ENCODE data around the gene INSR.
A peak's percentile ranks its signal among the peaks of the same experiment; 100 is the strongest.
"Not testable (repeated sequence)": the region's sequence is repeated elsewhere in the genome, so short reads cannot be mapped to it uniquely, and the experiment has no call there.

Gene INSR

DNA sequence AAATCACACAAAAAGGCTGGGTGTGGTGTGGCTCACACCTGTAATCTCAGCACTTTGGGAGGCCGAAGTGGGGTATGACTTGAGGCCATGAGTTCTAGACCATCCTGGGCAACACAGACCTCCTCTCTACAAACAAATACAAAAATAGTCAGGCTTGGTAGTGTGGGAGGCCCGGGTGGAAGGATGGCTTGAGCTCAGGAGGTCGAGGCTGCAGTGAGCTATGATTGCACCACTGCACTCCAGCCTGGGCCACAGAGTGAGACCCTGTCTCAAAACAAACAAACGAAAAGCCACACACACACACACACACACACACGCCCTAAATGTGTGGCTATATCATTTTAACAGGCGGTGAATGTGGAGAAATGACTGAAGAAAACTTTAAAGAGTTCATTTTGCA lies 225.6 kb downstream of the INSR start:
- Histone ChIP-seq H3K4me1 (ENCODE audit: control insufficient read depth, insufficient read depth, low read depth, low read length) (peaks cover 2% of the 10 kb centered on the region), H3K4ac (ENCODE audit: low read depth in 1 of 2, low read length in 2 of 2) (no peak overlapping the region), H4K91ac (ENCODE audit: low read length) (no peak overlapping the region), H4K8ac (ENCODE audit: low read length) (no peak overlapping the region), H3K27me3 (ENCODE audit: control insufficient read depth in 1 of 2, insufficient read depth in 1 of 2, low read length in 2 of 2) (no peaks in the 10 kb centered on the region), H3K4me3 (ENCODE audit: insufficient read depth in 1 of 2, low read depth in 1 of 2, low read length in 2 of 2) (peak overlapping the region in 1 of 2 experiments; percentile 62), H3K79me1 (replicated peaks; ENCODE audit: low read length, poor library complexity, severe bottlenecking) (peaks cover 23% of the 10 kb centered on the region), H2BK12ac (ENCODE audit: low read length in 2 of 2) (no peak overlapping the region), H3K27ac (ENCODE audit: low read length, poor library complexity, severe bottlenecking) (no peak overlapping the region), H2AFZ (ENCODE audit: low read depth, low read length) (no peak overlapping the region), H3K9ac (ENCODE audit: low read length) (no peak overlapping the region), H2BK5ac (ENCODE audit: low read depth, low read length, poor library complexity, severe bottlenecking) (no peak overlapping the region), H3K18ac (ENCODE audit: low read depth in 1 of 2, low read length in 2 of 2) (no peak overlapping the region), H2BK120ac (ENCODE audit: low read depth, low read length) (no peak overlapping the region), H3K23ac (ENCODE audit: low read length in 2 of 2) (no peak overlapping the region), H2BK15ac (ENCODE audit: low read depth, poor library complexity, severe bottlenecking) (no peak overlapping the region), H3K4me2 (ENCODE audit: low read length, poor library complexity, severe bottlenecking) (no peak overlapping the region), H2AK5ac (ENCODE audit: low read length, severe bottlenecking) (no peak overlapping the region), H3K36me3 (ENCODE audit: control insufficient read depth in 1 of 2, insufficient read depth in 2 of 2, low read depth in 1 of 2, low read length in 2 of 2) (peaks cover 22 to 28% of the 10 kb centered on the region in 2 experiments), H3K9me3 (ENCODE audit: control insufficient read depth, low read length) (peaks cover 22% of the 10 kb centered on the region), H3K14ac (ENCODE audit: low read length in 2 of 2) (no peak overlapping the region)
- no peak for DNase-seq
- whole genome bisulfite sequencing: 67% methylated on average over 3 of the region's 6 CpGs

DNA sequence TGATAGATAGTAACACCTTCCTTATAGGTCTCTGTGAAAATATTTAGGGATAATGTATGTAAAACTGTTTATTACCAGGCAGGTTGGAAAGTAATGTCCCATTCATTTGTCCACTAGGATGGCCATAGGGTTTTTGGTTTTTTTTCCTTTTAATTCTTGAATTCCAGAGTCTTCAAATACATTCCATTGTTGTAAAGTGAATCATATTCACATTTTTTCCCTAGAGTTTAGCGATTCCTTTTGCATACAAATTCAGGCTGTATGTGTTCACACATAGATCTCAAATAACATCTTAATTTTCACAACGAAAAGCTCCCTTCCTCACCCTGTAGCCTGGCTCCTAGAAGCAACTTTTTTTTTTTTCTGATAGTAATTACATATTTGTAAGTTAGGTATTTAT lies 226.5 kb downstream of the INSR start:
- no peak overlapping the region for H3K4me3 ChIP-seq (ENCODE audit: insufficient read depth in 1 of 2, low read depth in 1 of 2, low read length in 2 of 2)
- no peak overlapping the region for H3K23ac ChIP-seq (ENCODE audit: low read length in 2 of 2)
- H4K8ac ChIP-seq (ENCODE audit: low read length): no peak overlapping the region
- H2BK5ac ChIP-seq (ENCODE audit: low read depth, low read length, poor library complexity, severe bottlenecking): no peak overlapping the region
- H3K4me1 ChIP-seq (ENCODE audit: control insufficient read depth, insufficient read depth, low read depth, low read length): peaks cover 2% of the 10 kb centered on the region
- no peak for DNase-seq
- no peak overlapping the region for H2BK12ac ChIP-seq (ENCODE audit: low read length in 2 of 2)
- H2AK5ac ChIP-seq (ENCODE audit: low read length, severe bottlenecking): no peak overlapping the region
- peaks cover 14 to 20% of the 10 kb centered on the region in 2 experiments for H3K36me3 ChIP-seq (ENCODE audit: control insufficient read depth in 1 of 2, insufficient read depth in 2 of 2, low read depth in 1 of 2, low read length in 2 of 2)
- H3K4ac ChIP-seq (ENCODE audit: low read depth in 1 of 2, low read length in 2 of 2): no peak overlapping the region
- no peak overlapping the region for H3K27ac ChIP-seq (ENCODE audit: low read length, poor library complexity, severe bottlenecking)
- no peak overlapping the region for H3K18ac ChIP-seq (ENCODE audit: low read depth in 1 of 2, low read length in 2 of 2)
- H2AFZ ChIP-seq (ENCODE audit: low read depth, low read length): no peak overlapping the region
- H2BK15ac ChIP-seq (ENCODE audit: low read depth, poor library complexity, severe bottlenecking): no peak overlapping the region
- 47% methylated on average over 1 of the region's 2 CpGs for WGBS
- H3K9me3 ChIP-seq (ENCODE audit: control insufficient read depth, low read length): peaks cover 14% of the 10 kb centered on the region
- peaks cover 19% of the 10 kb centered on the region for H3K79me1 ChIP-seq (replicated peaks; ENCODE audit: low read length, poor library complexity, severe bottlenecking)
- H3K14ac ChIP-seq (ENCODE audit: low read length in 2 of 2): no peak overlapping the region
- H3K9ac ChIP-seq (ENCODE audit: low read length): no peak overlapping the region
- no peak overlapping the region for H3K4me2 ChIP-seq (ENCODE audit: low read length, poor library complexity, severe bottlenecking)
- no peak overlapping the region for H2BK120ac ChIP-seq (ENCODE audit: low read depth, low read length)
- no peak overlapping the region for H4K91ac ChIP-seq (ENCODE audit: low read length)
- H3K27me3 ChIP-seq (ENCODE audit: control insufficient read depth in 1 of 2, insufficient read depth in 1 of 2, low read length in 2 of 2): no peaks in the 10 kb centered on the region

DNA sequence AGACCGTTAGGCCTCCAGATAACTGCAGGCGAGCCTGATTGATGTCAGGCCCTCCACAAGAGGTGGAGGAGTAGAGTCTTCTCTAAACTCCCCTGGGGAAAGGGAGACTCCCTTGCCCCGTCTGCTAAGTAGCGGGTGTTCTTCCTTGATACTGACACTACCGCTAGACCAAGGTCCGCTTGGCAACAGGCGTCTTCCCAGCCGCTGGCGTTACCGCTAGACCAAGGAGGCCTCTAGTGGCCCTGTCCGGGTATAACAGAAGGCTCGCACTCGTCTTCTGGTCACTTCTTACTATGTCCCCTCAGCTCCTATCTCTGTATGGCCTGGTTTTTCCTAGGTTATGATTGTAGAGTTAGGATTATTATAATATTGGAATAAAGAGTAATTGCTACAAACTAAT lies 227.1 kb downstream of the INSR start:
- H3K9ac ChIP-seq (ENCODE audit: low read length): not testable (repeated sequence)

DNA sequence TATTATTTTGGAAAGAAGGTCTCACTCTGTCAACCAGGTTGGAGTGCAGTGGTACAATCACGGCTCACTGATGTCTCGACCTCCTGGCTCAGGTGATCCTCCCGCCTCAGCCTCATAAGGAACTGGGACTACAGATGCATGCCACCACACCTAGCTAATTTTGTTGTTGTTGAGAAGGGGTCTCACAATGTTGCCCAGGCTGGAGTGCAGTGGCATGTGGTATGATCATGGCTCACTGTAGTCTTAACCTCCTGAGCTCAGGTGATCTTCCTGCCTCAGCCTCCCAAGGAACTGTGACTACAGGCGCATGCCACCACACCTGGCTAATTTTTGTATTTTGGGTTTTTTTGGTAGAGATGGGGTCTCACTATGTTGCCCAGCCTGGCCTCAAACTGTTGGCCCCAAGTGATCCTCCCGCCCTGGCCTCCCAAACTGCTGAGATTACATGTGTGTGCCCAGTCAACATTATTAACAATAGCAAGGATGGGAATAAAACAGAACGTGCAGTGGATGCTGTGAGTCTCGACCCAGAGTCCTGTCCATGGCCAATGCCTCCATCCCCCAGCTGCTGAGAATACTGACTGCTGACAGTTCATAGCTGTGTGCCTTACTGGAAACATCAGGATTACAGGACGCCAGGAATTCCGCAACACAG lies 230.3 kb downstream of the INSR start:
- Histone ChIP-seq H3K18ac (ENCODE audit: low read depth in 1 of 2, low read length in 2 of 2) (no peak overlapping the region), H3K27ac (ENCODE audit: low read length, poor library complexity, severe bottlenecking) (no peak overlapping the region), H3K9ac (ENCODE audit: low read length) (no peak overlapping the region), H4K8ac (ENCODE audit: low read length) (no peak overlapping the region), H2AFZ (ENCODE audit: low read depth, low read length) (no peak overlapping the region), H3K4me2 (ENCODE audit: low read length, poor library complexity, severe bottlenecking) (no peak overlapping the region), H3K4me3 (ENCODE audit: insufficient read depth in 1 of 2, low read depth in 1 of 2, low read length in 2 of 2) (no peak overlapping the region), H2BK5ac (ENCODE audit: low read depth, low read length, poor library complexity, severe bottlenecking) (no peak overlapping the region), H3K9me3 (ENCODE audit: control insufficient read depth, low read length) (no peaks in the 10 kb centered on the region), H3K4me1 (ENCODE audit: control insufficient read depth, insufficient read depth, low read depth, low read length) (no peaks in the 10 kb centered on the region), H2AK5ac (ENCODE audit: low read length, severe bottlenecking) (no peak overlapping the region), H3K14ac (ENCODE audit: low read length in 2 of 2) (no peak overlapping the region), H3K27me3 (ENCODE audit: control insufficient read depth in 1 of 2, insufficient read depth in 1 of 2, low read length in 2 of 2) (no peaks in the 10 kb centered on the region), H4K91ac (ENCODE audit: low read length) (no peak overlapping the region), H3K79me1 (replicated peaks; ENCODE audit: low read length, poor library complexity, severe bottlenecking) (no peaks in the 10 kb centered on the region), H3K4ac (ENCODE audit: low read depth in 1 of 2, low read length in 2 of 2) (no peak overlapping the region), H2BK12ac (ENCODE audit: low read length in 2 of 2) (no peak overlapping the region), H3K36me3 (ENCODE audit: control insufficient read depth in 1 of 2, insufficient read depth in 2 of 2, low read depth in 1 of 2, low read length in 2 of 2) (no peaks in the 10 kb centered on the region), H2BK120ac (ENCODE audit: low read depth, low read length) (no peak overlapping the region), H2BK15ac (ENCODE audit: low read depth, poor library complexity, severe bottlenecking) (no peak overlapping the region), H3K23ac (ENCODE audit: low read length in 2 of 2) (no peak overlapping the region)
- 87% methylated on average over 9 of the region's 9 CpGs for WGBS
- no peak for DNase-seq

More for the DNA sequence above, 227.1 kb downstream of the INSR start:
- not testable (repeated sequence) for H2AFZ ChIP-seq (ENCODE audit: low read depth, low read length); H2BK15ac ChIP-seq (ENCODE audit: low read depth, poor library complexity, severe bottlenecking); H4K8ac ChIP-seq (ENCODE audit: low read length); H3K4me1 ChIP-seq (ENCODE audit: control insufficient read depth, insufficient read depth, low read depth, low read length); H2BK120ac ChIP-seq (ENCODE audit: low read depth, low read length); H3K27me3 ChIP-seq (ENCODE audit: control insufficient read depth in 1 of 2, insufficient read depth in 1 of 2, low read length in 2 of 2); H4K91ac ChIP-seq (ENCODE audit: low read length); H3K14ac ChIP-seq (ENCODE audit: low read length in 2 of 2); H3K27ac ChIP-seq (ENCODE audit: low read length, poor library complexity, severe bottlenecking); H2BK5ac ChIP-seq (ENCODE audit: low read depth, low read length, poor library complexity, severe bottlenecking); H2AK5ac ChIP-seq (ENCODE audit: low read length, severe bottlenecking); H3K4ac ChIP-seq (ENCODE audit: low read depth in 1 of 2, low read length in 2 of 2); H3K9me3 ChIP-seq (ENCODE audit: control insufficient read depth, low read length); H3K4me3 ChIP-seq (ENCODE audit: insufficient read depth in 1 of 2, low read depth in 1 of 2, low read length in 2 of 2); H3K18ac ChIP-seq (ENCODE audit: low read depth in 1 of 2, low read length in 2 of 2); H3K23ac ChIP-seq (ENCODE audit: low read length in 2 of 2); H3K4me2 ChIP-seq (ENCODE audit: low read length, poor library complexity, severe bottlenecking); H2BK12ac ChIP-seq (ENCODE audit: low read length in 2 of 2)
- 55% methylated on average over 10 of the region's 13 CpGs for WGBS
- peak; percentile 24 for DNase-seq
- Histone ChIP-seq H3K36me3 (ENCODE audit: control insufficient read depth in 1 of 2, insufficient read depth in 2 of 2, low read depth in 1 of 2, low read length in 2 of 2) (peaks cover 8 to 14% of the 10 kb centered on the region in 2 experiments), H3K79me1 (replicated peaks; ENCODE audit: low read length, poor library complexity, severe bottlenecking) (peaks cover 13% of the 10 kb centered on the region)

All from mesenchymal stem cell (in vitro differentiated cells and primary cell).